Stimulated activated CD4-positive, alpha-beta T cell treated with anti-CD3 and anti-CD28 coated beads, TNF-alpha, amount 100 ng/mL, for 1 hour (primary cell): ENCODE results near the gene ZNF106.

ENCODE experiments used
- DNase-seq, 3 donors: peaks; one replicate each; pipeline ENCODE4 v3.0.0-alpha.2; 2020; ENCODE audit warnings: low read depth in 3 of 3, low spot score in 1 of 3

The ZNF106 gene

DNA sequence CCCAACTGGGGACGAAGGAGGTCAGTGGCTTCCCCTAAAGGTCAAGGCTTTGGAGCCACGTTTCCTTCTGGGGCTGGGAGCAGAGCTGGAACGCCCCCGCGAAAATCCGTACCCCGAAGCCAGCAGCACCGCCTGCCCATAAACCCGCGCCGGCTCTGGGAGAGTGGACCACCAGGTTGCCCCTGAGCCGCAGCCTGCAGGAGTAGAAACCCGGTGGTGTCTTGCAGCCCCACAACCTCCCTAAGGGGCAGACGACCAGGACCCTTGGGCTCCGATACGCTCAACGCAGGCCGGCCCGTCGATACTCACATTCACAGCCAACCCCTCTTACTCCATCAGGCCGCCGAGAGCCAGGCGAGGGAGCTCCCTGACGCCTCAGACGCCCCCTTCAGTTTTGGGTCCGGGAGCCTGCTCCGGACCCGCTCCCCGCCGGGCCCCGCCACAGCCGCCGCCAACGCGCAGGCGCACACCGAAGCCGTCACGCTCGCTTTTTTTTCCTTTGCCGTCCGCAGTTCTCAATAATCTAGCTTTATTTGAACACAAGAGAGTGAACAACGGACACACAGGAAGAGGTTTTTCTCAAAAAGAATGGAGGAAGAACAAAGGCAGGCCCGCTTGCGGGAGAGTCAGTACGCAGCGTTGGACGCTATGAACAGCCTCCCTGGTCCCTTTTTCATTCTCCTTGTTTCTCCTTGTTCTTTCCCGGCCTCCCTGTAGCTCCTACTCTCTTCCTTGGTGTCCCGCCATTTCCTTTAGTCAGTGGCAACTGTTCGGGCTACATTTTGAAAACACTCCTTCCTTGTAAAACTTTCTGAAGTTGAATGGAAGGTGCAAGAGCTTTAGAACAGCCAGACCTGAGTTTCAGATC lies at the start of gene ZNF106:
Gene ZNF106 (minus strand): TSS at position 471 of the 868 bp plus-strand sequence. CDS start 18,852 bp downstream, outside the sequence.
- peak; percentile 74 to 76 (median 76) for DNase-seq

DNA sequence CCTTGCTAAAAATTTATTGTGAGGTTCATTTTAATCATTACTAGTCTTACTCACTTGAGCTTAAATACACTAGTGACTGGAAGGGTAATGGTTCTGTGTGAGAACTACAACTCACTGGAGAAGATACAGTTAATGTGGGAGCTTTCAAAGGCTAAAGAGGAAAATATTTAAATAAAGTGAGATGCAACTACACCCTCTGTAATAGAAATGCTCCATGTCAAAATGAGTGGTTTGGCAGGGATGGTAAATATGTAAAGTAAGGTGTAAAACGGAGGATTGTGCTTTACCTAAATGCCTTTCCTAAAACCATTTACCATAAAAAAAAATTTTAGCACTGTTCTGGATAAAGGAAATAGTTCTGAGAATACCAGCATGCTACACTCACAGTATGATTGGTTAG lies 42.3 kb upstream of the ZNF106 start:
- DNase-seq = no peak

DNA sequence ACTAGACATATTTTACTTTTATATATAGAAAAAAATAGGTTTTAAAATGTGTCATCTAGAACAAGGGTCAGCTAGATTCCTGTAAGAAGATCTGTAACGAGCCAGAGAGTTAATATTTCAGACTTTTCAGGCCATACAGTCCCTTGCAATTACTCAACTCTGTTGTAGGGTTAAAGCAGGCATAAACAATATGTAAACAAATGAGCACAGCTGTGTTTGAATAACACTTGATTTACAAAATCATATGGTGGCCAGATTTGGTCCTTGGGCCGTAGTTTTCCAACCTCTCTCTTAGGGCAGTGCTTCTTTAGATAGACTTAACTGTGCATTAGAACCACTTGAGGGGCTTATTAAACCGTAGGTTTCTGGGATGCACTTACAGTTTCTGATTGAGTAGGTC lies 38.0 kb upstream of the ZNF106 start:
- no peak for DNase-seq

DNA sequence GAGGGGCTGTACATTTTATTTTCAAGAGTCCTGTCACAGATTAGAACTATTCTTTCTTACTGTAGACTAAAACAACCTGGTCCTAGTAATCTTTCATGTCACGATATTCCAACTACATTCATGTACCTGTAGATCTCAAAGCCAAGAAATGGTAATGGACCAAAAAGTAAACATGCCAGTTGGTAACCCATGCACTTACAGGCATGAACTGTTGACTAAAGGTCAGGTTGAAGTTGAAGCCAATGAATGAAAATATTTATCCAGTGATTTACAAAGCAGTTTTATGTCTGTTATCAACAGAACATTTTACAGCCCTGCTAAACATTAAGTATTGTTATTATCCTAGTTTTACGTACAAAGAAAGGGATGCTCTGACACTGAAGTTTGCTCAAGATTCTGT lies 32.4 kb upstream of the ZNF106 start:
- no peak for DNase-seq

DNA sequence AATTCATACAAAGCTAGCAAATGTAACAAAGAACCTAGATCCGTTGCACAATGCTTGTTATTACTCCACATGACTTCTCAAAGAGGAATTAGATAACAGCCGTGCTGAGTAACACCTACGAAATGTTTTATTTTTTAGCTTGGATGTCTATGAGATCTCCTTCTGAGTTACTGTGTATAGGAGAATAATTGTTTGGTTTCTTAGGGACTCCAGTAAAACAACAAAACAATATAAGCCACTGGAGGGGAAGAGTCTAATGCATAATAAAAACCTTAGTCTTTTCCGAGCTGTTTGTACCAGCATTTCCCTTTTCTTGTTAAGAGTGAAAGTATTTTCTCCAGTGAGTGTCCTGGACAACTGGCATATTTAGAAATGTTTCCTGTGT lies 20.1 kb upstream of the ZNF106 start:
- DNase-seq = no peak

DNA sequence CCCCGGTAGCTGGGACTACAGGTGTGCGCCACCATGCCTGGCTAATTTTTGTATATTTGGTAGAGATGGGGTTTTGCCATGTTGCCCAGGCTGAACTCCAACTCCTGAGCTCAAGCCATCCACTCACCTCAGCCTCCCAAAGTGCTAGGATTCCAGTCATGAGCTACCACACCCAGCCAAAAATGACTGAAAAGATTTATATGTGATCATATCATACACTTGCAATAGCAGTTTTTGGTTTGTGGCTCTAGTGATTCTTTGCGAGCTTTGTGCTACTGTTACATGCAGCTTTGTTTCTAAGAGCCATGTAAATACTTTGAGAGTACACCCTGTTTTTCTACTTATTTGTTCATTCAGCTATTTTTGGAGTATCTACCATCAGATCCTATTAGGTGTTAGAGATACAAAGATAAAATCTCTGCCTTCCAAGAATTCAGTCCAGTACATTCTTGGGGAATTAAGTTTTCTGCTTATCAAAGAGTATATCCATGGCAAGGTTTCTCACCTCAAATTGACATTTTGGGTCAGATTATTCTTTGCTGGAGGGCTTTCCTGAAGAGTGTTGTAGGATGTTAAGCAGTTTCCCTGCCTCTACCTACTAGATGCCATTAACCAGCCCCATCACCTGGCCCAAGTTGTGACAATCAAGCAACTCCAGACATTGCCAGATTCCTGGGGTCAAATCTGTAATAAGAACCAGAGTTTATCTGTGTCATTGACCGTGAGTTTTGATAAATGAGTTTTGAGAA lies 19.5 kb upstream of the ZNF106 start:
- DNase-seq = no peak

DNA sequence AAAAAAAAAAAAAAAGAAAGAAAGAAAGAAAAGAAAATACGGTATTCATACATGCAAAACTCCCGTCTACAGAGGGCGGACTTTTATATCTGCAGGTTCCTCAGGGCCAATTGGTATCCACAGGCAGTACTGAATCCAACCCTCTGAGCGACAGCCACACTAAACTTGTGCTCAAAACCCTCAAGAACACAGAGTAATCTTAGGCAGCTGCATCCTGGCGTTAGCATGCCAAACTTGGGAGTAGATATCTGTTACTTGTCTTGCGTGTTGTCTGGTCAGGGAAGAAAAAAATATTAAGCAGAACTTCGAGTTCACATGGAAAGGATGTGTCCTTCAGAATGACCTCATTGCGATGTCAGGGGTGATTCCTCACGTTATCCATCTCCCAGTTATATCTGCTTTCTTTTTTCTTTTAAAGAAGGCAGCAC lies 17.3 kb upstream of the ZNF106 start:
- DNase-seq = no peak

DNA sequence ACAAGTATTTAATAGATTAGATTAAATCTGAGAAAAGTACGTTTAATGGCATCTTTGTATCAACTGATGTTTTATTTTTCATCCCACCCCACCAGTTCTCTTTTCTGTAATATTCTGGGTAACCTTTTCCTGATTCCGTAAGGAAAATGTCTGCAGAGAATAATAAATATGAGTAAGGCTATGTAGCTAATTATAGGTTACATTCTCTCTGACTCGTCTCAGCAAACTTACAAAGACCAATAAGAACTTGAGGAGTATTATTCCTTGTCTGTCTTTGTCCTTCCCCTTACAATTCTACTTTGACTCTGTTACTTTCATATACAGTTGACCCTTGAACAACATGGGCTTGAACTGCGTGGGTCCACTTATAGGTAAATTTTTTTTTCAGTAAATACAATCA lies 16.6 kb upstream of the ZNF106 start:
- DNase-seq = no peak

DNA sequence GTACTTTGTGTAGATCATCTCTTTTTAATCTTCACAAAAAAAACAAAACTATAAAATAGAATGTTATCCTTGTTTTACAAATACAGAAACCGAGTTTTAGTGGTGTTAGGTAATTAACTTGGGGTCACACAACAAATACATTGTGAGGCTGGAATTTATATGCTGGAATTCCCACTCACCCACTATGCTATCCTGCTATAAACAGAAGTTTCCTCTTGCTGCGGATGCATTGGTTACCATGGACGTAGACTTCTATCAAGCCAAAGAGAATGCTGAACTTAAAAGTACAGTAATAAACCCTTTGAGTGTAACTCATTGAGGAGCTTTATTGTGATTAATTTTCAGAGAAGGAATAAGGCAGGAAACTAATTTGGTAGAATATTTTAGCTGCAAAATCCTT lies 13.7 kb upstream of the ZNF106 start:
- DNase-seq = no peak

DNA sequence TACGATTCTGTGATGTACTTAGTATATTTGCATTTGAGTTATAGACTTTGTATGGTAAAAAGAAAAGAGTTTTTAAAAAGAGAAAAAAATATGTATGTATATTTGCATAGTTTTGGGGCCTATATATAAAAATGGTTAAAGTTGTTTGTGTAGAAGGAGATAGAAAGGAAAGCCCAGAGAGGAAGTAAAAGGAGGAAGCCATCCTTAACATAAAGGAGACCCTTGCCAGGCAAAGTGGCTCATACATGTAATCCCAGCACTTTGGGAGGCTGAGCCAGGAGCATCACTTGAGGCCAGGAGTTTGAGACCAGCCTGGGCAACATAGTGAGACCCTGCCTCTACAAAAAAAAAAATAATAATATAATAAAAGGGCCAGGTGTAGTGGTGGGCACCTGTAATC lies 12.9 kb upstream of the ZNF106 start:
- no peak for DNase-seq

DNA sequence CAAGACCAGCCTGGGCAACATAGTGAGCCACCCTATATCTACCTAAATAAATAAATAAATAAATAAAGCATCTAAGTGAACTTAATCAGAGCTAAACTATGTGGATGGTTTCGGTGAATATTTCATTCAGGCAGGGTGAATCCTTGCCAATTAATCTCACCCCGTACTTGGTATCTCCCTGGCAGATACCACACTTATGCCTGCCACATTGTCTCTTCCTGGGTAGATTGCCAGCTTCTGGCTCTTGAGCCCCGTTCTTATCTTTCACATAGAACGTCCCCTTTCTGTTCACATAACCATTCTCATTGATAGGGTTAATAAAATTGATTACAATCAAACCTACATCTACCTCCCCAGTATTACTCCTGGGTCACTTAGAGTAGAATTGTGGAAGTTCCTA lies 11.5 kb upstream of the ZNF106 start:
- DNase-seq = no peak

DNA sequence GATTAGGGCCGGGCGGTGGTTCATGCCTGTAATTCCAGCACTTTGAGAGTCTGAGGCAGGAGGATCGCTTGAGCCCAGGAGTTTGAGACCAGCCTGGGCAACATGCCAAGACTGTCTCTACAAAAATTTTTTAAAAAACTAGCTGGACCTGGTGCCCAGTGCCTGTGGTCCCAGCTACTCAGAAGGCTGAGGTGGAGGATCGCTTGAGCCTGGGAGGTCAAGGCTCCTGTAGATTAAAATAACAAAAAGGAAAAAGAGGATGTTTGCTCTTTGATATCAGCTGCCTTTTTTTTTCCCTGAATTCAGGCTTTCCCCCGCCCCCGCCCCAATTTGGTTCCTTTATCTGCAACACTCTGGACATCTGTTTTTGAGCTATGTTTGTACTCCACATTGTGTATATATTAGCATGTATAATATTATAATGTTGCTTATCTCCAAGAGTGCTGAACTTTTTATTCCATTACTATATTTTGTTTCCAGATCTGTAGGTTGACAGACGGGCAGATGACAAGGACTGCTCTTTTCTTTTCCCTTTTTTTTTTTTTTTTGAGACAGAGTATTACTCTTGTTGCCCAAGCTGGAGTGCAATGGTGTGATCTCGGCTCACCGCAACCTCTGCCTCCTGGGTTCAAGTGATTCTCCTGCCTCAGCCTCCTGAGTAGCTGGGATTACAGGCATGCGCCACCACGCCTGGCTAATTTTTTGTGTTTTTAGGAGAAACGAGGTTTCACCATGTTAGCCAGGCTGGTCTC lies 9.1 kb upstream of the ZNF106 start:
- DNase-seq = no peak

DNA sequence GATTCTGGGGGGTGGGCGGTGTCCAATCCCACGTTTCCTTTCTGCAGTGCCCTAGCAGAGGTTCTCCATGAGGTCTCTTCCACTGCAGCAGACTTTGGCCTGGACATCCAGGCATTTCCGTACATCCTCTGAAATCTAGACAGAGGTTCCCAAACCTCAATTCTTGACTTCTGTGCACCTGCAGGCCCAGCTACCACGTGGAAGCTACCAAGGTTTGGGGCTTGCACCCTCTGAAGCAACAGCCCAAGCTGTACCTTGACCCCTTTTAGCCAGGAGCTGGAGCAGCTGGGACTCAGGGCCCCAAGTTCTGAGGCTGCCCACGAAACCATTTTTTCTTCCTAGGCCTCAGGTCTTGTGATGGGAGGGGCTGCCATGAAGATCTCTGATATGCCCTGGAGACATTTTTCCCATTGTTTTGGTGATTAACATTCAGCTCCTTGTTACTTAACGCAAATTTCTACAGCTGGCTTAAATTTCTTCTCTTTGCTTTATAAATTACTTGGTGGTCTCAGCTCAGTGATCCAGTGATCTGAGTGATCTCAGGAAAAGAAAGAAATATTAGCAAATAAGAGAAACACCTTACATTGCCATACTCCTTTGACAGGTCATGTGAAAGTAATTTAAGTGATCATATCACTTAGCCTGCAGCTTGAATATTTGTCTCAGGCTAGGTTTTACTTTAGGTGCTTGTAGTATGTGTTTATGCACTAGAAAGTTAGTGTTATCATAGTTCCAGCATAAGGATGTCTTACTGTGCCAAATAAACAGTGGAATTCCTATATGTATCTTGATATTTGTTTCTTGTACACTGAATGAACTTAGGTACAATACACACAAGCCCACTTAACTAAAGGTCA lies 7.5 kb upstream of the ZNF106 start:
- DNase-seq = no peak

DNA sequence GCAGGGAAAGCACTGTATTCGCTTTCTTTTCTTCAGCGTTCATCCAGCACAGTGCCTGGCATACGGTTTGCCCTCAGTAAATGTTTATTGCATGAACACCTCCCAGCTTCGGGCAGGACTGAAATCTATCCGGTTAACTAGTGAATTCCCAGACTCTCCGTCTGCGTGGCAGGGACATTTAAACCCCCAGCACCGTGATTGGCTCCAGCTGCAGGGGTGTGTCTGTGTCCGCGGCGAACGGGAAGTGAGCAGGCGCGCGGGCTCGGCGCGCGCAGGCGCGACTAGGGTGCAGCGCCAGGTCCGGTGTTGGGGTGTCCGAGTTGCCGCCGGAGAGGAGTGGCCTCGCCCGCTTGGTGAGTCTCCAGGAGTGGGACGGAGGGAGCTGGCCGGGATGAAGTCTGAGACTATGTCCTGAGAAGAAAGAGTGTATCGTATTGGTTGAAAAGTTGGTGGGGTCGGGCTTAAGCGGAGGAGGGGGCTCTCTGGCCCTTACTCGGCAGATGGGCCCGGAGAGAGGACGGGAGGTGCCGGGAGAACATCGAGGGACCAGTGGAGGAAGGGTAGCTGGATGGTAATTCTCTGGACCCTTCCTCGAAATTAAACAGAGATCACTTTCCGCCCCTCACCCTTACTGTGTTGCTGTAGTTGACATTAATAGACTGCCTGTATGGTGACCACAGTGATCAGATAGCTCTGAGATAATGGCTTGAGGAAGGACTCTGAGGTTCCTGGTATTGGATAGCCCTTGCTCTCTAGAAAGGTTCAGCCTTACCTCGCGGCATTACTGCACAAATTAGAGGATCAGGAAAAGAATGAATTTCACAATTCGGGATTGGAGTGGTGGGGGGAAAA lies 4.6 kb upstream of the ZNF106 start, which contains the start of gene SNAP23:
Gene SNAP23 (plus strand): TSS at position 274 of the 852 bp plus-strand sequence. CDS start 16,213 bp downstream, outside the sequence.
- DNase-seq = peak; percentile 35 to 62 (median 61)

DNA sequence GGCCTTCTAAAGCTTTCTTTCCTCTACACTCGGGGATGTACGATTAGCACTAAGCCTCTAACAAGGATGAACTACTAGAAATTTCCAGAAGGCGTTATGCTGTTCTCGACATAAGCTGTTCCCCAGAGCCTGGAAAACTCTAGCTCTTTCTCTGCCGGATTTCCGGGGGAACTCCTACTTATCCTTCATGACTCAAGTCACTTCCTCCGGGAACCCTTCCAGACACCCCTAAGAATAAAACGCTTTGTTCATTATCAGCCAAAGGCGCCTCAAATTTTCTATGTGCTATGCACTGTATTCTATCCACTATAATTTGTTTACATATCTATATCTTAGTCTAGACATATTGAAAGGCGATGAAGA lies 4.0 kb upstream of the ZNF106 start:
- DNase-seq = no peak

DNA sequence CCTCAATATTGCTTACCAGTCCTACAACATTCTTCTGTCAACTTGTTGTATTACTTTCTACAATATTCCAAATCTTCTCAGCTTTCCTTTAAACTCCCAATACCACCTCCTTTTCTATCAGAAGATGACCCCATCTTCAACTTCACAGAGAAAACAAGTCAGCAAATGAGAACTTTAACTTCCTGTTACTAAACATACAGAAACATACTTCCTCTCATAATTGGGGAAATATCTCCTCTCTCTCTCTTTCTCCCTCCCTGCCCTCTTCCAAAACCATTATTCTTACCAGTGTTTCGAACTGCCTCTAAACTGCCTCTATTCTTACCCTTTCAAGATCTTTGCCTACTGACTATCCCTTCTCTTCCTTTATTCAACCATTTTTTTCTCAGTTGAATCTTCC lies 2.7 kb upstream of the ZNF106 start:
- DNase-seq = no peak

DNA sequence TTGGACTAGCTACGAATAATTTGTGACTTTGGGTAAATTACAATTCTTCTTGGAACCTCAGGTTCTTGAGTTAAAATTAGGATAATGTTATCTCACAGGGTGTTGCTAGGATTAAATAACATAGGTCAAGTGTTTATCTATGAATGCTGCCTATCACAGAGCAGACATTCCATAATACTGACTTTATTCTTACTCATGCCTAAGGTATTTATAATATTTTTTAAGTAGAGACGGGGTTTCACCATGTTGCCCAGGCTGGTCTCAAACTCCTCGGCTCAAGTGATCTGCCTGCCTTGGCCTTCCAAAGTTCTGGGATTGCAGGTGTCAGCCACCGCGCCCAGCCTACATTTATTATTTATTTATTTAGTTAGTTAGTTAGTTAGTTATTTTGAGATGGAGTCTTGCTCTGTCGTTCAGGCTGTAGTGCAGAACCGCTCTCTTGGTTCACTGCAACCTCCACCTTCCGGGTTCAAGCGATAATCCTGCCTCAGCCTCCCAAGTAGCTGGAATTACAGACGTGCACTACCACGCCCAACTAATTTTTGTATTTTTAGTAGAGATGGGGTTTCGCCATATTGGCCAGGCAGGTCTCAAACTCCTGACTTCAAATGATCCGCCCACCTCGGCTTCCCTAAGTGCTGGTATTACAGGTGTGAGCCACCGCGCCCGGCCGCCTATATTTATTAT lies 741 bp upstream of the ZNF106 start:
- no peak for DNase-seq

DNA sequence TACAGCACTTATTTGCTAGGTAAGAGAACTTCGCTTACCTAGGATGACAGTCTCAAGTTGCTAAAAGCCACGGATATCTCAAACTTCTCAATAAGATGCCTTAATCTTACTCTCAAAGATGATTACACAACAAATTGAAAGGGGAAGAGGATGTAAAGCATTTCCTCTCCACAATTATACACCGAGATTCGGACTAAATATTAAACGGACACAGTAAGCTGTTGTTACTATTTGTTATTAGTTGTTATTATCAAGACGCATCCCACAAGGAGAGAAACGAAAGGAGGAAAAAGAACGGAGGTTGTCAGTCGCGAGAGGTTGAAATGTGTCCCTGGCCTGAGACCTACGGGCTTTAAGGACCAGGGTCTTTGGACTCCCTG lies 660 bp downstream of the ZNF106 start:
- no peak for DNase-seq

DNA sequence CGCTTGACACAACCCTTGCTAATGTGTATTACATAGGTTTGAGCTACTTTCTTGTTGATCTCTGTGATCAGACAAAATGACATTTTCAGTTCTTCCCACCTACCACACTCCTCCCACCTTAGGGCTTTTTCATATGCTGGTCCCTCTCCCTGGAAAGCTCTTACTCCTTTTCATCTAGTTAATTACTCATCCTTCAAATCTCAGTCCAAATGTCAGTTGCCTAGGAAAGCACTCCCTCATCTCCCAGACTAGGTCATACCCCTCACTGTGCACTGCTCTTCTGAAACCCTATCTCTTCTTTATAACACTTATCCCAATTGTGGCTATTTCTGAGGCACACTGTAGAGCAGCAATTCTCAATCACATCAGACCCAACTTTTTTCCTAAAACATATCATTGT lies 7.3 kb downstream of the ZNF106 start:
- no peak for DNase-seq
